Measurements from ENCODE around the gene APOB.

The APOB gene

GRCh38 chr2:21057097-21057496 lies 13.2 kb upstream of the APOB start:
- Mint-ChIP-seq H3K27me3 (peaks cover 3% of the 10 kb centered on the region), H3K36me3 (no peaks in the 10 kb centered on the region), H3K4me1 (ENCODE audit: low read depth) (no peaks in the 10 kb centered on the region), H3K9me3 (ENCODE audit: low read depth) (no peaks in the 10 kb centered on the region), H3K27ac (no peak overlapping the region), H3K4me3 (no peak overlapping the region)

GRCh38 chr2:21055879-21056790 lies 12.3 kb upstream of the APOB start:
- H3K27me3 Mint-ChIP-seq = peaks cover 3% of the 10 kb centered on the region
- no peak overlapping the region for H3K27ac Mint-ChIP-seq
- H3K9me3 Mint-ChIP-seq (ENCODE audit: low read depth) = no peaks in the 10 kb centered on the region
- H3K4me1 Mint-ChIP-seq (ENCODE audit: low read depth) = no peaks in the 10 kb centered on the region
- H3K4me3 Mint-ChIP-seq = no peak overlapping the region
- no peaks in the 10 kb centered on the region for H3K36me3 Mint-ChIP-seq

- Mint-ChIP-seq H3K9me3 (ENCODE audit: low read depth) (no peaks in the 10 kb centered on the region), H3K36me3 (no peaks in the 10 kb centered on the region), H3K27ac (no peak overlapping the region), H3K4me3 (no peak overlapping the region), H3K4me1 (ENCODE audit: low read depth) (no peaks in the 10 kb centered on the region), H3K27me3 (peaks cover 4% of the 10 kb centered on the region)
Observed at GRCh38 chr2:21055451-21055850, 11.6 kb upstream of the APOB start.

GRCh38 chr2:21054011-21054410 lies 10.1 kb upstream of the APOB start:
- Mint-ChIP-seq H3K27me3 (peaks cover 4% of the 10 kb centered on the region), H3K27ac (no peak overlapping the region), H3K4me1 (ENCODE audit: low read depth) (no peaks in the 10 kb centered on the region), H3K36me3 (no peaks in the 10 kb centered on the region), H3K4me3 (no peak overlapping the region), H3K9me3 (ENCODE audit: low read depth) (no peaks in the 10 kb centered on the region)

- Mint-ChIP-seq H3K27ac (no peak overlapping the region), H3K4me3 (no peak overlapping the region), H3K9me3 (ENCODE audit: low read depth) (no peaks in the 10 kb centered on the region)
Observed at GRCh38 chr2:21052044-21052443, 8.2 kb upstream of the APOB start.

GRCh38 chr2:21050164-21050563 lies 6.3 kb upstream of the APOB start:
- Mint-ChIP-seq H3K4me3 (no peak overlapping the region), H3K27me3 (peaks cover 10% of the 10 kb centered on the region), H3K27ac (no peak overlapping the region), H3K4me1 (ENCODE audit: low read depth) (no peaks in the 10 kb centered on the region), H3K36me3 (no peaks in the 10 kb centered on the region), H3K9me3 (ENCODE audit: low read depth) (no peaks in the 10 kb centered on the region)

More at GRCh38 chr2:21052044-21052443, 8.2 kb upstream of the APOB start:
- Mint-ChIP-seq H3K27me3 (peaks cover 5% of the 10 kb centered on the region), H3K36me3 (no peaks in the 10 kb centered on the region), H3K4me1 (ENCODE audit: low read depth) (no peaks in the 10 kb centered on the region)

- H3K36me3 Mint-ChIP-seq = no peaks in the 10 kb centered on the region
- no peaks in the 10 kb centered on the region for H3K9me3 Mint-ChIP-seq (ENCODE audit: low read depth)
- H3K4me3 Mint-ChIP-seq = no peak overlapping the region
- H3K4me1 Mint-ChIP-seq (ENCODE audit: low read depth) = peaks cover 3% of the 10 kb centered on the region
- H3K27ac Mint-ChIP-seq = no peak overlapping the region
- H3K27me3 Mint-ChIP-seq = peaks cover 19% of the 10 kb centered on the region
Observed at GRCh38 chr2:21047141-21048009, 3.5 kb upstream of the APOB start.

- Mint-ChIP-seq H3K4me1 (ENCODE audit: low read depth) (peaks cover 3% of the 10 kb centered on the region), H3K27ac (no peak overlapping the region), H3K36me3 (no peaks in the 10 kb centered on the region), H3K4me3 (no peak overlapping the region), H3K9me3 (ENCODE audit: low read depth) (no peaks in the 10 kb centered on the region), H3K27me3 (peaks cover 19% of the 10 kb centered on the region)
Observed at GRCh38 chr2:21046506-21046905, 2.6 kb upstream of the APOB start.

GRCh38 chr2:21044694-21045371 lies 960 bp upstream of the APOB start:
- peaks cover 18% of the 10 kb centered on the region for H3K27me3 Mint-ChIP-seq
- H3K9me3 Mint-ChIP-seq (ENCODE audit: low read depth) = no peaks in the 10 kb centered on the region
- H3K4me3 Mint-ChIP-seq = no peak overlapping the region
- peaks cover 3% of the 10 kb centered on the region for H3K4me1 Mint-ChIP-seq (ENCODE audit: low read depth)
- no peak overlapping the region for H3K27ac Mint-ChIP-seq
- H3K36me3 Mint-ChIP-seq = no peaks in the 10 kb centered on the region

- Mint-ChIP-seq H3K27me3 (peaks cover 19% of the 10 kb centered on the region), H3K36me3 (no peaks in the 10 kb centered on the region), H3K27ac (no peak overlapping the region), H3K4me3 (peak overlapping the region; percentile 64), H3K4me1 (ENCODE audit: low read depth) (peaks cover 3% of the 10 kb centered on the region), H3K9me3 (ENCODE audit: low read depth) (no peaks in the 10 kb centered on the region)
Observed at GRCh38 chr2:21042958-21043743, 722 bp downstream of the APOB start.

GRCh38 chr2:21042708-21042957 lies 1.2 kb downstream of the APOB start:
- H3K4me3 Mint-ChIP-seq = no peak overlapping the region

GRCh38 chr2:21041943-21042707 lies 1.7 kb downstream of the APOB start:
- no peaks in the 10 kb centered on the region for H3K36me3 Mint-ChIP-seq
- peaks cover 19% of the 10 kb centered on the region for H3K27me3 Mint-ChIP-seq

More at GRCh38 chr2:21042708-21042957, 1.2 kb downstream of the APOB start:
- H3K4me1 Mint-ChIP-seq (ENCODE audit: low read depth) = peaks cover 3% of the 10 kb centered on the region
- H3K36me3 Mint-ChIP-seq = no peaks in the 10 kb centered on the region
- no peak overlapping the region for H3K27ac Mint-ChIP-seq
- peaks cover 19% of the 10 kb centered on the region for H3K27me3 Mint-ChIP-seq
- H3K9me3 Mint-ChIP-seq (ENCODE audit: low read depth) = no peaks in the 10 kb centered on the region

GRCh38 chr2:21041462-21041861 lies 2.4 kb downstream of the APOB start:
- H3K36me3 Mint-ChIP-seq = no peaks in the 10 kb centered on the region

More at GRCh38 chr2:21041943-21042707, 1.7 kb downstream of the APOB start:
- no peak overlapping the region for H3K27ac Mint-ChIP-seq
- H3K4me1 Mint-ChIP-seq (ENCODE audit: low read depth) = peaks cover 3% of the 10 kb centered on the region
- H3K4me3 Mint-ChIP-seq = no peak overlapping the region
- no peaks in the 10 kb centered on the region for H3K9me3 Mint-ChIP-seq (ENCODE audit: low read depth)

More at GRCh38 chr2:21041462-21041861, 2.4 kb downstream of the APOB start:
- no peaks in the 10 kb centered on the region for H3K9me3 Mint-ChIP-seq (ENCODE audit: low read depth)
- H3K27me3 Mint-ChIP-seq = peaks cover 18% of the 10 kb centered on the region
- peaks cover 3% of the 10 kb centered on the region for H3K4me1 Mint-ChIP-seq (ENCODE audit: low read depth)
- H3K4me3 Mint-ChIP-seq = no peak overlapping the region
- H3K27ac Mint-ChIP-seq = no peak overlapping the region

All from activated naive CD8-positive, alpha-beta T cell (primary cell).